Activated T-helper 1 cell treated with anti-CD3 and anti-CD28 coated beads, Interleukin-2, amount 50 U/mL, for 16 hours (primary cell): ENCODE measurements around the gene MAN2B1.
"Not testable (repeated sequence)": the region's sequence is repeated elsewhere in the genome, so short reads cannot be mapped to it uniquely, and the experiment has no call there.

Source experiments
- DNase-seq, 2 donors: peaks; one replicate each; pipeline ENCODE4 v3.0.0-alpha.2; 2020; ENCODE audit warnings: low read depth in 1 of 2, low spot score in 1 of 2

MAN2B1 gene

DNA sequence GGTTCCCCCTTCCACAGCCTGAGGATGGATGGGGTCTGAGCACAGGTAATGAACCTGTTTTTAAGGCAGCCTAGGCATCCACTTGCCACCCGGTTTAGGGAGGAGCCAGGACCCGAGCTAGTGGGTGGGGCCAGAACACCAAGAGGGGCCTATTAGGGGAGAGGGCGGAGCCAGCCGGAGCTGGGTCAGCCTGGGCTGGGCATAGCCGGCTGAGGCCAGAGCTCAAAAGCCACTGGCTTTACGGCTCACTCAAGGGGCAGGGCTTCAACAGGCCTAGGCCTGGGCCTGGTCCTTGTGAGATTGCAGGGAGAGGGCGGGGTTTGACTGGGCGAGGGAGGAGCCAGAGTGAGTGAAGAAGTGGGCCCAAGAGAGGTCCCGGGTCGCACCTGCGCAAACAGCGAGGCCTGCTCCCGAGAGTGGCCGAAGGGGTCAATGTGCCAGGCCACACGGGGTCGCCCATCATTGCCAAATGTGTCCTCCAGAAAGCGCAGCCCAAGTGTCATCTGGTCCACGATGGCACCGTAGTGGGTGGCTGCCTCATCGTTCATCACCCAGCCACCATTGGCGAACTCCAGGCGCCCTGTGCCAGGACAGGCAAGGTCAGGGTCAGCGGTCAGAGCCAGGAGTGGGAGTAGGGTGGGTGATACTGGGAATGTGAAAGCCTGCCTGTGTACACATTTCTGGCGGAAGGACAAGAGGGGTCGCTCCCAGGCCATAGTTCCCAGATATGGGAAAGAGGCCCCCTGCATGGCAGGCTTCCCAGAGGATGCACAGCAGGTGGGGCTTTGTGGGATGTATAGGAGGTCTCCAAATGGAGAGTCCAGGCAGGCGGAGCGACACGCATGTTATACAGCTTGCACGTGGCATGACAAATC lies 1.9 kb downstream of the MAN2B1 start:
- DNase-seq = no peak

DNA sequence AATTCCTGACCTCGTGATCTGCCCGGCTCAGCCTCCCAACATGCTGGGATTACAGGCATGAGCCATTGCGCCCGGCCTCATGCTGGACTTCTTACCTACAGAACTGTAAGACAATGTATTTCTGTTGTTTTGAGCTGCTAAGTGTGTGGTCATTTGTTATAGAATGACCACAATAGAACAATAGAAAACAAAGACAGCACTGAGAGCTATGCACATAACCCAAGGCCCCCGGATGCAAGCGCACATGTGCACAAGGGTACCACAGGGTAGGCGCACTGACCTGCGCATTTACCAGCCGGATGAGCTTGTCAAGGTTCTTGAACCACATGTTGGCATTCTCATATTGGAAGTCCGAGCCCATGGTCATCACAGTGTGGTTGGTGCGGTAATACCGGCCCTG lies 5.6 kb downstream of the MAN2B1 start:
- DNase-seq = no peak

- DNase-seq = no peak
Measured at GRCh38 chr19:12657966-12658365, 8.6 kb downstream of the MAN2B1 start.

DNA sequence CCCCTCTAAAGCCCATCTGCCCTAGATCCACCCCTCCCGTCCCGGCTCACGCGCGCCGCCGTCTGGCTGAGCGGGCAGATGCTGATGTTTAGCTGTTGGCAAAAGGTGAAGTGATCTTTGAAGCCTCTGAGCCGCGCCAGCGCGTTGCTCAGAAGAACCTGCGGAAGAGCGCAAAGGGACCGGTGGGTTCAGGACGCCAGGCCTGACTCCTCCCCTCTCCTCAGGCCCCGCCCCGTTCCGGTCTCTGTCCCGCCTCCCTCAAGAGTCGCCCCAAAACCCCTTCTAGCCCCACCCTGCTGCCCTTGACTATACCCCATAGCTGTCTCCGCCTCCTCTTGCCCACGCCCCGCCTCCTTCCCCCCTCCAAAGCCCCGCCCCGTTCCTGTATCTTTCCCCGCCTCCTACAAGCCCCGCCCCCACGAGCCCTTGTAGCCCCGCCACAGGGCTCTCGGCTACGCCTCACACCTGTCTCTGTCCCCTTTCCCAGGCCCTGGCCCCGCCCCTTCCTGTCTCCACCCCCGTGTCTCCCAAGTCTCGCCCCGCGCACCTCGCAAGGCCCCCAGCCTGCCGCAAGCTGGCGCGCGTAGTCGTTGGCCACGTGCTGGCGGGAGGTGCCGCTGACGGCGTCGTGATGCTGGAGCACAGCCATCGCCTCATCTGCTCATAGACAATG lies 9.5 kb downstream of the MAN2B1 start:
- no peak for DNase-seq

GRCh38 chr19:12655546-12655945 lies 11.0 kb downstream of the MAN2B1 start:
- DNase-seq = no peak

DNA sequence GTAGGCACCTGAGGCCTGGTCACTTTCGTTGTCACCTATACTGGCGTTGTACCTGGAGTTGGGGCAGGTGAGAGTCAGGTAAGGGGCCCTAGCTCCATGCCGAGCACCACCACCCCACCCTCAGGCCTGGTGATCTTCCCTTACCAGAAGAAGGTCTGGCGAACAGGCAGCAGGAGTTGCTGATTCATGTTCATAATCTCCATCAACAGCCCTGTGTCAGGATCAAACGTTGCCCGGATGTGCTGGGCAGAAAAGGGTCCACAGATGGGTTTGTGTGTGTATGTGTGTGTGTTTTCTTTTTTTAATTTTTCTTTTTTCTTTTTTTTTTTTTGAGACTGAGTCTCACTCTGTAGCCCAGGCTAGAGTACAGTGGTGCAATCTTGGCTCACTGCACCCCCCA lies 14.3 kb downstream of the MAN2B1 start:
- DNase-seq = no peak

DNA sequence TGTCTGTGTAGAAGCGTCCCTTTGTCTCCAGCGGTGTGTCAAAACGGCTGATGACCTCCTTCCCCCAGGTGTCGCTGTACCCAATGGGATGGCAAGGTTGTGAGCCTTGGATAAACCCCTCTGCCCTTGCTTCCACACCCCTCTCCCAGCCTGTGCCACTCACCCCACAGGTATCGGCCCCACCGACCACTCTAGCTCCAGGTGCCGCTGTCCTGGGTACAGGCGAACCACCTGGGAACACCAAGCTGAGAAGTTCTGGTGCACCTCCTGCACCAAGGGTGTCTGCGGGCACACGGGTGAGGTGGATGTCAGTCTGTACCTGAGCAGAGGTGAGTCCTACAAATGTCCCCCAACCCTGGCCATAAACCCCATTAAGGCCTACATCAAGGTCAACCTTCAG lies 16.6 kb downstream of the MAN2B1 start:
- DNase-seq = no peak

DNA sequence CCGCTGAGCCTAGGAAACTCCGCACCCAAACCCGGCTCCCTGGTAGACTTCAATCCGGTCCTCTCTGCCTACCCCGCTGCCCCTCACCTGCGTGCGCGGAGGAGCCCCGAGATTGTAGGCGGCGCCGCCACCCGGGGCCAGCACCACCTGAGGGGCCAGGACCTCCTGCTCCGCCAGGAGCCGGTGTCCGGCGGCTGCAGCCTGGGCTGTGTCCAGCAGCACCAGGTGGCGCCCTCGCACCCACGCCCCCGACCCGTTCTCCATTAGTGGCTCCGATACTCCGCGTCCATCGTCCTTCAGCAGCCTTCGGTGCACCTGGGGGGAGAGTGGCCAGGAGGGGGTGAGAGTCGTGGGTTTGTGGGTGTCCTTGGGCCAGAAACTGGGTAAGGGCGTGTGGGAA lies 18.5 kb downstream of the MAN2B1 start:
- DNase-seq = no peak

DNA sequence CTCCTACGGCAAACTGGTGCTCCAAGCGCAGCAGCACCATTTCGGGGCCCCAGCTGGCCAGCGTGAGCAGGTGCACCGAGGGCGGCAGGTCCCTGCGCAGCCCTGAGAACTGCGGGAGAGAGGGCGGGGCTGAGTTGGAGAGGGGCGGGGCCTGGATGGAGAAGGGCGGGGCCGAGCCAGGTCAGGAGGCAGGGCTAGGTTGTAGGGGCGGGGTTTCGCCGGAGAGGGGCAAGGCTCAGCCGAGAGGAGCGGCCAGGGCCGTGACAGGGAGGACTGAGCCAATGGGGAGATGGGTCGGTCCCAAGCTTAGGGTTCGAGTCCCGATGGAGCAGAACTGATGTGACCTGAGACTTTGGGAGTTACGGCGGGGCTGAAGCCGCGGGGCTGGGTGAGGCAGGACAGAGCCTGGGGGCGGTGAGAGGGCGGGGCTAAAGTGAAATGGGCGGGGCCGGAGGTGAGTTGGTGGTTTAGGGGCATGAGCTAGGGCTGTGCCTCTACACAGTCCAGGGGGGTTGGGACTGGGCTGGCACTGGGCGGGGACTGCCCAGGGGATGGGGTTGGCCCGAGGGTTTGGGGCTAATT lies 19.0 kb downstream of the MAN2B1 start:
- no peak for DNase-seq

DNA sequence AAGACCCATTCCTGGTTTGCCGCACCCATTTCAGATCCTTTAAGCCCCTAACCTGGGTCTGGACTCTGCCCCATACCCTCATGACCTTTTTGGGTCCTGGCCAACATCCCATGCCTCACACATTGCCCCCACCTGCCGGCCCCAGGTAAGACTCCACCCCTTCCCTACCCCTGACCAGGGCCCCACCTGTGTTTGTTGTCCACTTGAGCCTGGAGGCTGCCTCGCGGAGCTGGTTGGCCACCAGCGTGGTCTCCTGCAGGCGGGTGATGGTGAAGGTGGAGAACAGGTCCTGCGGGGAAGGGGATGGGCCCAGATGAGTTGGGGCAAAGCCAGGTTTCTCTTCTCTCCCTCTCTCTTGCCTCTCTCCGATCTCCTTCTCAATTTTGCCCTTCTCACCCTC lies 19.5 kb downstream of the MAN2B1 start:
- no peak for DNase-seq

GRCh38 chr19:12646551-12646950 lies 20.0 kb downstream of the MAN2B1 start:
- DNase-seq = no peak

GRCh38 chr19:12643716-12644115 lies 22.8 kb downstream of the MAN2B1 start:
- DNase-seq = not testable (repeated sequence)

GRCh38 chr19:12642506-12642905 lies 24.0 kb downstream of the MAN2B1 start:
- no peak for DNase-seq

DNA sequence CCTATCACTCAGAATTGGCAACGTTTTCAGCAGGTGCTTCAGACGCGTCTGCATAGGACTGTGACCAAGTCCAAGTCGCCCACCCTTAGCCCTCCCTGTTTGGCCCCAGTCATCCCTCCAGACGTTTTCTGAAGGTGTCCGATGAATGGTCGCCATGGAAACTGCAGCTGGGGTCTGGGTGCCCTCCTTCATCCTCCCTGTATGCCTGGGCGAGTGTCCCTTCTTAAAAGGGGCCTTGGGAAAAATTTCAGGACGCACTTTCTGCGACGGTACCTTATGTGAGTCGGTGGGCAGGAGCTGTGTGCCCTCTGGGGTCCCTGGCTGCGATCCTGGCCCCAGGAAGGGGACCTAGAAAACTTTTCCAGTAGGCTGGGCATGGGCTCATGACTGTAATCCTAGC lies 25.1 kb downstream of the MAN2B1 start:
- no peak for DNase-seq

GRCh38 chr19:12639901-12640613 lies 26.5 kb downstream of the MAN2B1 start:
- DNase-seq = peak; percentile 62 to 72

GRCh38 chr19:12638611-12639182 lies 27.8 kb downstream of the MAN2B1 start:
- DNase-seq = no peak

GRCh38 chr19:12636631-12637030 lies 29.9 kb downstream of the MAN2B1 start:
- no peak for DNase-seq

- DNase-seq = no peak
Measured at GRCh38 chr19:12629215-12629614, 37.3 kb downstream of the MAN2B1 start.

- no peak for DNase-seq
Measured at GRCh38 chr19:12628040-12629022, 38.2 kb downstream of the MAN2B1 start.

GRCh38 chr19:12626958-12627357 lies 39.6 kb downstream of the MAN2B1 start:
- DNase-seq = no peak
